ENCODE results near the gene LGR4.

DNA sequence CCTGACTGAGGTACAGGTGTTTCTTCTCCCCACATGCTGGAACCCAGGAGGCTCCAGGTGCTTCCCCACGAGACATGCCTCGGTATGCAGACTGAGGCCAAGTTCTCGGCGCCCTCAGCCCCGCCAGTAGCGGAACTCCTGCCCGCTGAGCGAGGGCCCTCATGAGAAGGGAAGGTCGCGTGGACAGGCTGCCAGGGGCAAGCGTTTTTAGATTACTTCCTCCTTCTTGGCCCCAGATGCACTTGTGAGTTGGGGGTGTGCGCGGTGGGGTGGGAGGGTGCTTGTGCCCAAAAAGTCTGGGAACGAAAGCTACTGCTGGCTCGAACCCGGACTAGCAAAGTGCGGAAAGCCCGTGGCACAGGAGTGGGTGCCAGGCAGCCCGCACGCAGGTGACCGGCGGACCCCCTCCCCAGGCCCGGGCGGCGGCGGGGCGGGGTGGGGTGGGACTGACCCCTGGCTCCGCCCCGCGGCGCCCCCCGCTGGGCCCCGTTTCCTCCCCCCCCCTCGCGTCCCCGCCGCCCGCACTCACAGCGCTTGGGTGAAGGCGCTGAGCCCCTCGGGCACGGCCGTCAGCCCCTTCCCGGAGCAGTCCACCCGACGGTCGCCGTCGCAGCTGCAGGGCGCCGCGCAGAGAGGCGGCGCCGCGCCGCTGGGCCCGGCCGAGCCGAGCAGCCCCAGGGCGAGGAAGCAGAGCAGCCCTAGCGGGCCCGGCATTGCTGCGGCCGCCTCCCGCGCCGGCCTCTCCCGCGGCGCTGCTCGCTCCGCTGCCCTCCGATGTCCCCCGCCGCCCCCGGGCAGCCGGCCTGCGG is 797 bp downstream of the LGR4 start:
- TF ChIP-seq ZNF274 (IDR thresholded peaks at IDR 0.05; ENCODE audit: low read depth, low read length), result no peak
- TF ChIP-seq YY1 (IDR thresholded peaks at IDR 0.05; ENCODE audit: insufficient read depth, insufficient read length), result no peak
- no peak for TF ChIP-seq SUZ12 (IDR thresholded peaks at IDR 0.05; ENCODE audit: extremely low read depth, insufficient read depth, insufficient read length)
